Epithelial cell of proximal tubule (primary cell): ENCODE measurements around the gene PIMREG. TPM values are rescaled to one million over a fixed set of nuclear protein-coding genes. Genes with fewer than 3 reads are reported as not detected.
A peak's percentile ranks its signal among the peaks of the same experiment; 100 is the strongest.

ENCODE experiments used
- DNase-seq: peaks from one replicate; pipeline ENCODE4 v3.0.0-alpha.2; 2011; ENCODE audit warnings: low read depth
- H3K4me3 ChIP-seq: 2 replicates; pipeline ENCODE4 v1.5.1; 2011; ENCODE audit warnings: low read depth, mild to moderate bottlenecking, low read length
- CTCF ChIP-seq: conservative IDR thresholded peaks from 2 replicates; pipeline ENCODE4 v1.5.1; 2012; ENCODE audit warnings: low read depth, mild to moderate bottlenecking, low read length
- total RNA-seq: library from RNA; depleted of rRNA; stranded (reverse); fragments of >200 nt; gene quantifications from 2 replicates; pipeline ENCODE4 v1.2.3, GENCODE V29; 2015

The PIMREG gene
- total RNA-seq, 1 donor from 2014 or later = 65.1 TPM

- H3K4me3 ChIP-seq = peak overlapping the region; percentile 27
- no peak for DNase-seq
- TF ChIP-seq CTCF = no peak
Observed at GRCh38 chr17:6455321-6455705, 11.1 kb downstream of the PIMREG start.

DNA sequence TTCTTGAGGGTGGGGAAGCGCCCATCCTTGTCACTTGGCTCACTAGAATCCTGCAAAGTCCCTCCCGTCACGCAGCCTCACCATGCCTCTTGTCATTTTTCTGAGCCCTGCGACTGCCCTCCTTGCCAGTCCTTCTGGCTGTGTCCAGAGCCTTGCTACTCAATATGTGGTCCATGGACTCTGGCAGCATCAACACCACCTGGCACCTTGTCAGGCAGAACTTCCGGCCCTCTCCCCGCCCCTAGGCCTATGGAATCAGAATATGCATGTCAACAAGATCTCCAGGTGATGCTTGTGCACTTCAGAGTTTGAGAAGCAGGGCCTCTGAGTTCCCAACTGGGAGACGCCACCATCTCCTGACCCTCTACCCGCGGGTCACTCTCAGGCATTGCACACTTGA is 12.1 kb downstream of the PIMREG start:
- DNase-seq = no peak
- H3K4me3 ChIP-seq = no peak overlapping the region
- no peak for TF ChIP-seq CTCF

GRCh38 chr17:6456914-6457687 is 12.8 kb downstream of the PIMREG start:
- no peak for DNase-seq
- H3K4me3 ChIP-seq = no peak overlapping the region
- no peak for TF ChIP-seq CTCF

GRCh38 chr17:6457688-6458459 is 13.6 kb downstream of the PIMREG start:
- no peak for TF ChIP-seq CTCF
- no peak overlapping the region for H3K4me3 ChIP-seq
- no peak for DNase-seq

DNA sequence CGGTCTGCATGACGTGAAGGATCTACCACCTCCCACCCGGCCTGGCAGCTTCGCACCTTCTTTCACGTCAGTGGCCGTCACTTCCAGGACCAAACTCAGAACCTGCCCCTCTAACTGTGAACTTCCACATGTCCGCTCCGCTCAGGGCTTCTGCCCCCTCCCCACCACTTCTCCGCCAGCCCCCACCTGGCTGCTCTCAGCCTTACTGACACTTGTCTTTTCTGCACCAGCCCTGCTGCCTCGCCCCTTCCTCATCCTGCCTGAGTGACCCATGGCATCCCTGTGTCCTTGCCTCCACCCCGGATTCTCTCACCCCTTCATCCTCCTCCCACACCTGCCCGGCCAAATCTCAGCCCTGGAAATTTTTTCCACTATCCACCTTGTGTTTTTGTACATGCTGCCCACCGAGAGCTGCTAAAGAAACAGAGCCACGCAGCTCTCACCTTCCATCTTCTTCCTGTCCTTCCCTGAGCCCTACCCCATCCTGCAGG is 14.2 kb downstream of the PIMREG start:
- DNase-seq = no peak
- TF ChIP-seq CTCF = no peak
- H3K4me3 ChIP-seq = no peak overlapping the region

- no peak for DNase-seq
- no peak for TF ChIP-seq CTCF
- H3K4me3 ChIP-seq = no peak overlapping the region
Observed at GRCh38 chr17:6460531-6461161, 16.4 kb downstream of the PIMREG start.
